T-helper 22 cell (primary cell): ENCODE measurements around the gene NEUROD2.

ENCODE experiments used
- DNase-seq: peaks from one replicate; pipeline ENCODE4 v3.0.0-alpha.2; 2020; ENCODE audit warnings: low read depth

Gene NEUROD2

DNA sequence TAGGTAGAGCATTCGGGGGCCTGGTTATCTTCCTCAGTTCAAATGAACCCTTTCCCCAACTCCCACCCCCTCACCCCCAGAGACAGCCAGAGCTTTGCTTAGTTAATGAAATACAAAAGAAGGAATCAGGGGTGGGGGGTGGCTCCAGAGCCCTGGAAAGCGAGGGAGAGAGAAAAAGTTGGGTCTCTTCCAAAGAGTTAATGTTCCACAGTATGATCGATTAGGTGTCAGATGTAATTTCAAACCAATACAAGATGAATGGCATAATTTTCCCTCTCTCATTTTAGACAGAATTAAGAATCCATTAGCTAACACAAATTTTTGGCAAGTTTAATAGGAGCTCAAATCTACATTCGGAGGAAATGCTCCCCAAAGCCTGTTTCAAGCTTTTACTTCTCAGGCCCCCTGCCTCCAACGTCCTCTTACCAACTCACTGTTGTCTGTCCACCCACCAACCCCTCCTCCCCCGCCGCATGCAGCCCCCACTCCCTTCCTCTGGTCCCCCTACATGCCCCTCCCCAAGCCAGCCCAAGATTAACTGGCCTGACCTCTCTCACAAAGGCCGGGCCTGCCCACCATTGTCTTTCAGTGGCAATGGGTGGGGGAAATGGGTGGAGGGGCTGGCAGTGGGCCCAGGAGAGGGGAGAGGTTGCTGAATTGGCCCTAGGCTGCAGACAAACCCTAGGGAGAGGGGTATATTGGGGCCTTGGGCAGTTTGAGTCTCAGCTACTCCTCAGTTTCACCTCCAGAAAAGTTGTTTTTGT is 28.2 kb downstream of the NEUROD2 start:
- DNase-seq: no peak

DNA sequence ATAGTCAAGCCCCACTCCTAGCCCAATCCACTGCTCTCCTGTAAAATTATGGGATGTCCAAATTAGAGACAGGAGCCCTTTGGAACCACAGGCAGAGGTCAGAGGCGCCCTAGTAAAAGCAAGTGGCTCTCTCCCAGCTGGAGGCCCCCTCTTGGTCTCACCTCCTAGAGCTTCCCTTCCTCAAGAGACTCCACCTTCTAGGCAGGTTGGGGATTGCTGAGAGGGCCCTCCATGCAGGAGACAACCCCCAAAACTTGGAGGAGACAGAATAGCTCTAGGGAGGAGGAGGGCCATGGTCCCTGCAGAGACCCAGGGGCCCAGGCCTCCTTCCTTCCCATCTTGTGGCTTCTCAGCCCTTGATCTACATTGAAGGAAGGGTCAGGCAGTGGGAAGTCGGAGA is 29.4 kb downstream of the NEUROD2 start:
- no peak for DNase-seq

DNA sequence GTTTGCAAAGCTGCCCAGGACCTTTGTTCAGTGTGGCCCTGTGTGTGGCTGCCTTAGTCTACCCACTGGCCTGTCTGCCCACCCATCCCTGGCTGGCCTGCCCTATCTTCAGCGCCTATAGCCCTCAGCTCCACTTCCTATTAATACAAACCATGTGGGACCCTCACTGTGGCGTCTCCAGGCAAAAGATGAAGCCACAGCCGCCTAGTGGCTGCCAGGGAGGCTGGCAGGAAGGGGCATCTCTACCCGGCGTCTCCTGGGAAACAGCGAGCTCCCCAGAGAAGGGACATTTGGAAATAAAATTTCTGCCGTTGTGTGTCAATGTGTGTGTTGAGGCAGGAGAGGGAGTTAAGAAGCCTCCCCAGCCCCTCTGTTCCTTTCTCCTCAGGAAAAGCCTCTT is 31.5 kb downstream of the NEUROD2 start:
- no peak for DNase-seq

DNA sequence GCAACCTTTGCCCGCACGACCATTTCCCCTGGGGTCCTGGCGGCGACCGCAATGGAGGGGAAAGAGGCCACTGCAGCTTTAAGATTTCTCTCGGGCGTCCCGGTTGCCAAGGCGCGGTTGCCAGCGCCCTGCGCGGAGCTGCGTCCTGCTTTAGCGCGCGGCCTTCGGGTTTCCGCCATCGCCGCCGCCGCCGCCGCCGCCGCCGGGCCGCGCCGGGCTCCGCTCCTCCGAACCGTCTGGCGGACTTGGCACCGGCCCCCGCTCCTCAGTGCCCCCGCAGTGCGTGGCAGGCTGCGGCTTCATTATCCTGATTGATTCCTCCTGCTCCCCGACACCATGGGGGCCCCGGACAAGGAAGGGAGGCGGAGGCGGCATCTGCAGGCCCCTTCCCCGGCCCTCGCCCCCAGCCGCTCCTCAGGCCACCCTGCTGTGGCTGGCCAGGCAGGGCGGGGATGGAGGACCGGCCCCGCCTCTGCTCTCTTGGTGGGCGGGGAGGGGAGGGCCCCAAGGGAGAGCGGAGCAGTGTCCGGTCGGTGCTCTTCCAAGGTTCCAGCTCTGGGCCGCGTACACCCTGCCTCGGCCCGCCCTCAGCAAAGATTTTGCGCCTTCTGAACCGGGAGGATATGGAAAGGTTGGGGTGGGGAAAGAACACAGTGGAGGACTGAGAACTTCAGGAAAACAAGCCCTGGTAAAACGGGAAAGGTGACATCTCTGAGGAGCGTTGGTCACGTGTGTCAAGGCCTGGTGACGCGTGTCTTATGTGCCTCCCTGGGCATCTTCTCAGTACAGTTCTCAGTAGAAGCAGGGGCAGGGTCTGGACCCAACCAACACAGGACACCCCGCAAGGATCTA is 34.0 kb downstream of the NEUROD2 start:
- no peak for DNase-seq

DNA sequence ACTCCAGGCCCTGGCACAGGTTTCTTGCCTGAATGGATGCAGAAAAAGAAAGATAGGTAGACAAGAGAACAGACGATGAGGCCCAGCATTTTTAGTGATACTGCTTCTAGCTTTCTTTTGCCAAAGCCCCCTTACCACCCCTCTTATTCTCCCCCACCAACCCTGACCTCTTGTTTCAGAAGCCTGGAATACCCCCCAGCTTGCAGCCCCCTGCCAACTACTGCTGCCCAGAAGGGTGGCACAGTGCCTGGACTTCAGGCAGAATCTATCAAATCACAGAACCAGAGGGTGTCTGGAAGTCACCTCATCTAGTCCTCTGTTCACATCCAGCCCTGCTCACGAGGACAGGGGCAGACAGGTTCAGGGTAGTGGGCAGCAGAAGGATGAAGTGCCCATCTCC is 35.6 kb downstream of the NEUROD2 start:
- DNase-seq: no peak

DNA sequence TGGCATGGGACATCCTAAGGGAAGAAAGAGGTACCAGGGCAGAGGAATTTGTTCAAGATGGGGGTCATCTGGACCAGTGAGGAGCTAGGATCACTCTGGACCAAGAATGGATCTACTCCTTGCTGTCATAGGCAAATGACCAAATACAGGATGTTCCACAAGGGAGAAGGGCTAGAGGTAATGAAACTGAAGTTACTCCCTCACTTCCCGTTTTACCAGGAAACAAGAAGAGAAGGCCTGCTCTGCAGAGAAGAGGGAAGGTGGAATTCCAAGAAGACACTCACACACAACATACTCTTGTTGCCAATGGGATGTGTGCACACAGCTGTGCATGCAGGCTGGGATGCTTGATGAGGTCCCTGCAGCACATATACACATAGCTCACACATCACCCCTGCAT is 38.6 kb downstream of the NEUROD2 start:
- no peak for DNase-seq

DNA sequence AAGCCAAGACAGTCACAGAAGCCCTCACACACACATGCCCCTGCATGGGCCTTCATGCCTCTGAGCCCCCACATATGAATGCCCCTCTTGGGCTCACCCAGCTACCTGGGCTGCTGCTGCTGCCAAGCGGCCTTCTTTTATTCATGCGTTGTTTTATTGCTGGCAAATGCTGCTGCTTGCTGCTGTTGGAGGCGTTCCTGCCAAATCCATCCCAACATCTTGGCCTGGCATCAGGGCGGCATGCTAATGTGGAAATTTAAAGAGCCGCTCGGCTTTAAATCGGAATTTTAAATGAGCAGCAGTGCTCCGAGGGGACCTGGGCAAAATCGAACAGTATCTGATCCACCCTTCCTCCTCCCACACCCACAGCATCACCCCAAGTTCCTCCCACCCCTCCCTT is 39.0 kb downstream of the NEUROD2 start:
- DNase-seq: no peak

DNA sequence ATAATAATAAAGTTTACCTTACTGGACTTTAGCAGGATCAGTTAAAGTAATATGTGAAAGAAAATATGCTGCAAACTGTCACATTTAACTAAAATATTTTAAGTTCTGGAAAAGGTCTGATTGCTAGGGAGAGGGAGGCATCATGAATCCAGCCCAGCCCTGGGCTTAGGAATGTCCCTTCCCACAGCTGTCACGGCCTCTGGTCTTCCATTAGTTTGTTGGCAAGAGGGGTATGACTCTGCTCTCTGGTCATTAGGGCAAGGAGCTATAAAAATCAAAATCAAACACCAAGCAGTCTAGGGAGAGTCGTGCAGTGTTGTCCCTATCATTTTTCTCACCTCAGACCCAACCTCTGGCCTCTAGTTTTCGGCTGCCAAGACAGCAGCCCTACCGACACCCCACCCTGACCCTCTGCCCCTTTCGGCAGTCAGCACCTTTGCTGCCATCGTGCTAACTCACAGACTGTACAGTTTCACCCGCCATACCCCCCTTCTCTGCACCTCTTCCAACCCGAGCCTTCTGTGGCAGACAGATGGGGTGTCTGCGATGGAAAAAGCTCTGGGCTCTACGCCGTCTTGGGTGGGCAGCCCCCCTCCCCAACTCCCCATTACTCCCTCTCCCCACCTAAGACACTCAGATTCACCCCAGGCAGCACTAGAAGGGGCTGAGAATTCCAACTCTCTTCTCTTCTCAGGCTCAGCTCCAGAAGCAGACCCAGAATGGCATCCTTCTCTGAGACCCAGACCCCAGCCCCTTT is 41.4 kb downstream of the NEUROD2 start:
- DNase-seq: no peak

DNA sequence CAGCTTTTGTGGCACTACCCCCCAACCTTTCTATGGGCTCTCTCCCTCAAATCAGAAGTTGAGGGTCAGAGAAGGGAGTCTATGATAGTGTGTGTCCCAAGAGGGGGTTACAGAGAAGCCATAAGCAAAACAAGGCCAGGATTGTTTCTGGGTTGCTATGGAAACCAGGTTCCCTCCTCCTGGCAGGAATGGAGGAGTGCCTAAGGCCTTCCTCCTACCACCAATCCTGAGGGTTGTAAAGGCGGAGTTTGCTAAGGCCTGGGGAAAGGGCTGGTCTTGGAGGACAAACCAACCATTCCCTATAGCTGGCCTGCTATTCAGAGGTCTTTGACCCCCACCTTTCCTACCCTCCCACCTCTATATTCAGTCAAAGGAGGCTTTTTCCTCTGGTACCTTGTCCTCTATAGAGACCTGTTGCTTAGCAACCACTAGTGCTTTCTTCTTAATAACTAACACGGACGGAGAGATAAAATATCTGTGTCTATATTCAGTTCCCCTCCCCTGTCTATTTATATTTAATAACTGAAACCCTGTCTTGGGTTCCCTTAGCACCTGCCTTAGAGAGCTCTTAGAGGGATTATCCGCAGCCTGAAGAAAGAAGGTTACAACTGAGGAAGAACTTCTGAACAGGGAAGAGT is 43.4 kb downstream of the NEUROD2 start:
- no peak for DNase-seq

DNA sequence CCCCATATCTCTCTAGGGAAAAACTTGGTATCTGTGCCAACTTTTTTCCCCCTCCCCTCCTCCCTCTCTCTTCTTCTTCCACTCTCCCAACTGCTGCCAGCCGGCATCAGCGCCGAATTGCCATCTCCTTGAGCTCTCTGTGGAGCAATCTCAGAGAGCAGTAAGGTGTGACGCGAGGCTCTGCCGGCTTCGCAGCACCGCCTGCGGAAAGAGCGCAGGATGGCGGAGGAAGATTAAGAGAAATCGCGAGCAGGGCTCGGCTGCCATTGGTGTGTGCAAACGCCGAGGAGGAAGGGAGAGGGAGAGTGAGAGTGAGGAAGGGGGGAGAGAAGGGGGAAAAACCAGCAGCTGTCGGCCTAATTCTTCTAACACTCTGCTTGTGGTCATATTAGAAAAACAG is 44.2 kb downstream of the NEUROD2 start:
- DNase-seq: no peak

DNA sequence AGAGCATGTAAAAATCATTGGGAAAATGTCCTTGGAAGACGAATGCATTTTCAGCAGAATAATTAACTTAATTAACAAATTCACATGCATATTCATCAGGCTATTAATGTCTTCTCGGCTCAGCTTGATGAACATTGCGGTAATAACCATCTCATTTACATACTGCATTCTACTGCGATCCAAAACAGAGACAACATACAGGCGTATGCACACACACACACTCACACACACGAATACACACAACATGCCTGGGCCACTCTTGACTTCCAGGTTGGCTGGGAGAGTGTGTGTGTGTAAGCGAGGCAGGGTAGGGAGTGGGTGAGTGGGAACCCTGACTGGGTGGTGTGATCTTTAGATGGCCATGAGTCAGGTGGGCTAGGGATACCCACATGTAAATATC is 44.7 kb downstream of the NEUROD2 start:
- DNase-seq: no peak

DNA sequence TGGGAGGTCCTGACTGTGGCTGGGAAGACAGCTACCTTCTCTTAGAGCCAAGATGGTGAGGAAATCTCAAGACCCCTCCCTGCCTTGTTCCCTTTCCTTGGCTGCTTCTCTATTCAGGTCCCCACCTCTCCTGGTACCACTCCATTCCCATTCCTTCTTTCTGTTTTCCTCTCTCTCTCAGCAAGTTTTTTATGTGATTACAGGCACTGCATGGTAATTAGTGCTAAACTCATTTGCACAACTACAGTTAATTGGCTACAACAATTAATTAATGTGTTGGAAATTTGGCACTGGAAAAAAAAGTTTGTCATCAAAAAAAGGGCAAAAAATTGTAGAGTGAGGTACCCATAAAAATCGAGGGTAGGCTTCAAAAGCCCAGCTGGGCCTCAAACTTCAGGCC is 45.3 kb downstream of the NEUROD2 start:
- DNase-seq: no peak

DNA sequence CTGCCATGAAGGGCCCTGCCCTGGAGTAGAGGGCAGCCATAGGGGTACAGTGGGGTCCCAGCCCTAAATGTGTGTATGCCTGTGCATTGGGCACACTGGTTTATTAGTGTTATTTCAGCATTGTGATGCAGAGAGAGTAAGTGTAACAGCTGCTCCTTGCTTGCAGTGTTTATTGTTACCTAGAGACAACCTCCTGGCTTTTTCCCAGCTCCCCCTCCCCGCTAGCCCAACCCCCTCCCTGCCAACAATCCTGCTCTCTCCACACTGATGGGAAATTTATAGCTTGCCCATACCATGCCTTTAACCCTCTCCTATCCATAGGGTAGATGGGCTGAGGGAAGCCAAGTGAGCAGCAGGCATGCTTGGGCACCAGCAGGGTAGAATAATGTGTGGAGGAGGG is 51.3 kb downstream of the NEUROD2 start:
- no peak for DNase-seq

DNA sequence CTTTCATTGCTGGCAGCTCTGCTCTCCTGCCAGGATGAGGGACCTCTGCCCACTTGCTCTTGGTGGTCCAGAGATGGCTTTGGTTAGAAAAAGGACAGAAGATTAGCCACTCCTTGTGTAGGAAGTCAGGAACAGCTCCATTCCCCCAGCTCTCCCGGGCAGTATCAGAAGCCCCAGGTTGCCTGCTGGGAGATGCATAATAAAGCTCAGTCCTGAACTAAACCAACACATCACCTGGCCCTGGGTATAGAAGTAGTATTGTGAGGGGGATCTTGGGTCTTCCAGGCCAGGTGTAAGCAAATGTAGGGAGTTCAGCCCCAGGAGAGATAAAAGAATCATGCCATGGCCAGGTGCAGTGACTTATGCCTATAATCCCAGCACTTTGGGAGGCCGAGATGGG is 52.4 kb downstream of the NEUROD2 start:
- DNase-seq: no peak
